ENCODE results near the gene XPO6. TPM values are rescaled to one million over a fixed set of nuclear protein-coding genes. Genes with fewer than 3 reads are reported as not detected.

Gene XPO6
- total RNA-seq, 1 donor from 2014 or later = 82.9 TPM

Other genes with a start within 250 kb of the XPO6 start
- 0.17 and 0.27 TPM in 2 replicates for gene GSG1L, start 148.3 kb downstream of the XPO6 start, total RNA-seq
- gene SBK1, start 80.6 kb upstream of the XPO6 start, total RNA-seq = 89.4 and 91.2 TPM in 2 replicates
- gene NPIPB6, start 151.5 kb upstream of the XPO6 start, total RNA-seq = 5.7 and 7.0 TPM in 2 replicates
- 74.0 and 106 TPM in 2 replicates for gene EIF3CL, start 191.9 kb upstream of the XPO6 start, total RNA-seq